Heart left ventricle (tissue), 16 donors: ENCODE measurements around the gene CISH. TPM values are rescaled to one million over a fixed set of nuclear protein-coding genes. Genes with fewer than 3 reads are reported as not detected.
A peak's percentile ranks its signal among the peaks of the same experiment; 100 is the strongest.

Source experiments
- ATAC-seq, 4 donors: fragments of 200-7000 bp; cut with Tn5 transposase; one replicate each; pipeline ENCODE4 v1.9.1; 2020 to 2022; ENCODE audit warnings: moderate library complexity in 4 of 4, mild to moderate bottlenecking in 3 of 4, moderate number of reproducible peaks in 1 of 4
- DNase-seq, 5 donors: peaks; one replicate each; pipeline ENCODE4 v3.0.0-alpha.2; 2020
- H3K27ac ChIP-seq, 12 donors: fragments of 200-600 bp; sonication (generic) in 4 of 12; one replicate each; pipeline versions ENCODE4 v1.5.0 to v1.8.0; 2016 to 2022; ENCODE audit warnings: mild to moderate bottlenecking in 2 of 12
- H3K27me3 ChIP-seq, 9 donors: fragments of 200-600 bp; sonication (generic) in 2 of 9; one replicate each; pipeline versions ENCODE4 v1.5.1 to v1.8.0; 2016 to 2022; ENCODE audit warnings: mild to moderate bottlenecking in 3 of 9
- H3K36me3 ChIP-seq, 9 donors: fragments of 200-600 bp; sonication (generic) in 2 of 9; one replicate each; pipeline versions ENCODE4 v1.5.0 to v1.8.0; 2018 to 2022; ENCODE audit warnings: mild to moderate bottlenecking in 2 of 9
- H3K4me1 ChIP-seq, 12 donors: fragments of 200-600 bp; sonication (generic) in 4 of 12; one replicate each; pipeline versions ENCODE4 v1.5.0 to v1.8.0; 2016 to 2022; ENCODE audit warnings: mild to moderate bottlenecking in 3 of 12
- H3K4me3 ChIP-seq, 12 donors: fragments of 200-600 bp; sonication (generic) in 4 of 12; one replicate each; pipeline versions ENCODE4 v1.5.0 to v1.8.0; 2017 to 2022; ENCODE audit warnings: mild to moderate bottlenecking in 9 of 12, moderate library complexity in 4 of 12
- H3K9me3 ChIP-seq, 12 donors: fragments of 200-600 bp; sonication (generic) in 4 of 12; one replicate each; pipeline versions ENCODE4 v1.5.0 to v1.8.0; 2016 to 2022; ENCODE audit warnings: mild to moderate bottlenecking in 1 of 12
- POLR2A ChIP-seq, 2 donors: fragments of 450-650 bp; IDR thresholded peaks; one replicate each; pipeline ENCODE4 v1.6.1; 2017; ENCODE audit warnings: antibody characterized with exemption in 2 of 2, mild to moderate bottlenecking in 2 of 2, moderate library complexity in 2 of 2
- WGBS, 4 donors: extraction: QIAGEN DNeasy Blood & Tissue Kit in 2 of 4; methylation state at CpG; one replicate each; pipeline versions ENCODE4 v1.1.5 to v1.1.7; 2013 to 2018; 5-methylcytosine and 5-hydroxymethylcytosine counted together
- intact Hi-C, 10 donors: fragments of 100-400 bp; cut with DNase I; formaldehyde crosslinking; loops; one replicate each; pipeline versions ENCODE4 v1.11.1 to v1.14.2; 2022
- polyA plus RNA-seq, 2 donors: library from polyadenylated mRNA; stranded (reverse); fragments of 200-250 nt; gene quantifications; one replicate each; pipeline ENCODE4 v1.2.3, GENCODE V29; 2013
- total RNA-seq, 9 donors: library from RNA; depleted of rRNA in 2 of 9; stranded (reverse); fragments of >200 nt in 2 of 9; fragmentation: NEBNext Ultra II Directional in 3 of 9; extraction: Animal tissue kit (Norgen Biotek cat#: 25700) in 3 of 9; gene quantifications; one replicate each; pipeline versions ENCODE4 v1.1.0 to v1.2.4, GENCODE V29; 2016 to 2023
- TF ChIP-seq, protein P1 (sequence below), 12 donors: fragments of 200-600 bp; sonication (generic) in 4 of 12; IDR thresholded peaks; one replicate each; pipeline versions ENCODE4 v1.5.0 to v1.8.0; 2018 to 2022; ENCODE audit warnings: antibody characterized with exemption in 12 of 12, mild to moderate bottlenecking in 5 of 12
- donor health status: ischemic (EF 13 %, LVEDD 7.1; RV severe dilation, severe dysfunction).
- donor health status: healthy with polysubstance abuse.
- donor health status: DM: no; HTN: yes; CAD: no.
- donor health status: DM: no; HTN: no; CAD: no.
- donor health status: ischemic (EF 25% LVEDD 6.9; RV normal size, moderate dysfunction).
- donor health status: ischemic (EF 25% LVEDD 5.7; RV mildly dilated, moderate dysfunction).
- donor health status: healthy.
- donor health status: DM: yes; HTN: yes; CAD: no.
- donor health status: ischemic (EF 35%, LVEDD 5.7; RV mildly dilated, moderate dysfunction).
- donor health status: nonischemic (EF 11% LVEDD 7.7; RV severe dilation, severe dysfunction).
- donor health status: DM: yes; HTN: yes; CAD: no.
- donor health status: PGD.
- donor health status: ischemic (EF 29% LVEDD 5.4; RV normal size, mild dysfunction).
- donor health status: nonischemic (EF 23%, LVEDD 6.1; RV moderate dilation, normal function).

CISH gene
- total and polyA plus RNA-seq, 11 donors = 6.9 to 57.0 (median 20.3) TPM

DNA sequence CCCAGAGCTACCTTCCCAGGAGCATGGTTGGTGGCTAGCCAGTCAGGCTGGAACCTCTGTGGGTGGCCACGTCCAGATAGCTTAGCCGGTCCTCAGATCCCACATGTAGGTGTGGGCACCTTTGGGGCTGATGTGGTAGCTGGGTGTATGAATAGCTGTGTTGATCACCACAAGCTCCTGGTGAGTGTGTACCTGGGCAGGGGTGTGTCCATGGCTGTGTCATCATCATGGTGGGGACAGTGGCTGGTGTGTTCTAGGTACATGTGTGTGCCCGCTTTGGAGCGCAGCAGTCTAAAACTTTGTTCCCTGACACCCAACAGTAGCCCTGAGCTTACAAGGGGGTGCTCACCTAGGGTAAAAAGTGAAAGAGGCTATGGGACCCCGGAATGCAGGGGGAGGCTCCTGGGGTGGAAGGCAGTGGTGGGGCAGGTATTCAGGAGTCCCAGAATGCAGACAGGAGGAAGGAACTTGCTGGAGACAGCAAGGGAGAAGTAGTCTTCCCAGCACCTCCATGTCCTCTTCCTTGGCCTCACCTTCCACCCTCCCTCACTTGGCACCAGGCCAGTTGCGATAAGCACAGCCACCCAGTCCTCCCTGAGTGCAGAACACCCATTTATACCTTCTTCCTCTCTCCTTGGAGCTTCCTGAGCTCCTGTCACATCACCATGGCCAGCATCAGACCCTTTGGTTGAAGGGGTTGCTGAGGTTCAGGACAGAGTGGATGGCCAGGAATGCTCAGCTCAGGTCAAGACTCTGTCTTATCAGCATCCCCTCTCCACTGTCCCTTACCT, 1.2 kb downstream of the CISH start:
- H3K9me3 ChIP-seq = no peaks in the 10 kb centered on the region
- no peaks in the 10 kb centered on the region for H3K27me3 ChIP-seq
- peaks cover 0 to 46% (median 23%) of the 10 kb centered on the region in 9 donors for H3K36me3 ChIP-seq
- peak overlapping the region; percentile 56 to 95 (median 80) for H3K4me3 ChIP-seq
- peaks cover 5 to 82% (median 70%) of the 10 kb centered on the region in 12 donors for H3K4me1 ChIP-seq
- ATAC-seq (no peak), DNase-seq (peak in 3 of 5 donors; percentile 36 to 60 (median 39))
- peak overlapping the region in 11 of 12 donors; percentile 77 to 100 (median 93) for H3K27ac ChIP-seq
- WGBS, 4 donors = 61 to 68% (median 66%) methylated on average over 6 of the region's 6 CpGs
- TF ChIP-seq, protein P1, sequence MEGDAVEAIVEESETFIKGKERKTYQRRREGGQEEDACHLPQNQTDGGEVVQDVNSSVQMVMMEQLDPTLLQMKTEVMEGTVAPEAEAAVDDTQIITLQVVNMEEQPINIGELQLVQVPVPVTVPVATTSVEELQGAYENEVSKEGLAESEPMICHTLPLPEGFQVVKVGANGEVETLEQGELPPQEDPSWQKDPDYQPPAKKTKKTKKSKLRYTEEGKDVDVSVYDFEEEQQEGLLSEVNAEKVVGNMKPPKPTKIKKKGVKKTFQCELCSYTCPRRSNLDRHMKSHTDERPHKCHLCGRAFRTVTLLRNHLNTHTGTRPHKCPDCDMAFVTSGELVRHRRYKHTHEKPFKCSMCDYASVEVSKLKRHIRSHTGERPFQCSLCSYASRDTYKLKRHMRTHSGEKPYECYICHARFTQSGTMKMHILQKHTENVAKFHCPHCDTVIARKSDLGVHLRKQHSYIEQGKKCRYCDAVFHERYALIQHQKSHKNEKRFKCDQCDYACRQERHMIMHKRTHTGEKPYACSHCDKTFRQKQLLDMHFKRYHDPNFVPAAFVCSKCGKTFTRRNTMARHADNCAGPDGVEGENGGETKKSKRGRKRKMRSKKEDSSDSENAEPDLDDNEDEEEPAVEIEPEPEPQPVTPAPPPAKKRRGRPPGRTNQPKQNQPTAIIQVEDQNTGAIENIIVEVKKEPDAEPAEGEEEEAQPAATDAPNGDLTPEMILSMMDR (IDR thresholded peaks at IDR 0.05) = no peak
- TF ChIP-seq POLR2A (IDR thresholded peaks at IDR 0.05) = no peak
- intact Hi-C loops = loop anchor here in 6 of 10 donors (5.0 to 10.0 kb wide), 10 partner anchors 93 to 1074 kb away; partner anchors contain the start of genes ZMYND10 (in 2 of the 6), CYB561D2 (in 1 of the 6), NPRL2 (in 1 of the 6) and TMEM115 (in 1 of the 6)

GRCh38 chr3:50609763-50610085, 1.9 kb downstream of the CISH start:
- Histone ChIP-seq H3K27ac (peak overlapping the region in 8 of 12 donors; percentile 82 to 100 (median 98)), H3K4me1 (peaks cover 5 to 88% (median 77%) of the 10 kb centered on the region in 12 donors), H3K4me3 (peak overlapping the region in 10 of 12 donors; percentile 61 to 95 (median 82)), H3K27me3 (no peaks in the 10 kb centered on the region), H3K9me3 (no peaks in the 10 kb centered on the region), H3K36me3 (peaks cover 0 to 53% (median 25%) of the 10 kb centered on the region in 9 donors)
- WGBS, 4 donors = 78 to 100% (median 90%) methylated on average over 3 of the region's 3 CpGs
- TF ChIP-seq, protein P1 (IDR thresholded peaks at IDR 0.05) = no peak
- TF ChIP-seq POLR2A (IDR thresholded peaks at IDR 0.05) = no peak
- DNase-seq (no peak), ATAC-seq (no peak)
- intact Hi-C loops = loop anchor here in 6 of 10 donors (5.0 to 10.0 kb wide), 10 partner anchors 92 to 1075 kb away; partner anchors contain the start of genes ZMYND10 (in 2 of the 6), CYB561D2 (in 1 of the 6), NPRL2 (in 1 of the 6) and TMEM115 (in 1 of the 6)

DNA sequence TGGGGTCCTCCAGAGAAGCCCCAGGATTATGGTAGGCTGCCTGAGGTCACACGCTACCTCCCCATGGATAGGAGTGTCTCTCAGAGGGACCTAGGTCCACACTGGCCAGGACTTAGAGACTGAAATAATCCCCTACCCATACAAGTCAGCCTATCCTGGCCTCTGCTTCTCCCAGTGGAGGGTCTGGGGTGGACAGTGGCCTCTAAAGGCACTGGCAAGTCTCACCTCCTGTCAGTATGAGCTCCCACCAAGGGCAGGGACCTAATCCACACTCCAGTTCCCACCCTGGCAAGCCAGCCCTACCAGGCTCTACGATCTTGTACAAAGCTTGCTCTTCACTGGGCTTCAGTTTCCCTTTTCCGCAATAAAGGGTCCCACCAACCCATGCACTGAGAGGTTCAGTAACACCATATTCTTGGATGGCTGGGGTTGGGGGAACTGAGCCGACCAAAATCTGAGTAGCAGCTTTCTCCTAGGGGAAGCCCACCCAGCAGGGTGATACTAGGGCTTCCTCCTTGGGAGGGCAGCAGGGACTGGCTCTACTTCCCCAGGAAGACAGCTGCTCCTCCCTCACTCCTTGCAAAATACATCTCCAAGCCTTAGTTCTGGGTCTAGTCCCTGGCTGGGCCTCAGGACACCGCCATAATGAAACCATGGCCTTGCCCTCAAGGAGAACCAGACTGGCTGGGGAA, 2.4 kb downstream of the CISH start:
- WGBS, 4 donors = 76 to 82% (median 79%) methylated on average over 5 of the region's 5 CpGs
- ATAC-seq (no peak), DNase-seq (no peak)
- peaks cover 5 to 93% (median 81%) of the 10 kb centered on the region in 12 donors for H3K4me1 ChIP-seq
- H3K27me3 ChIP-seq = no peaks in the 10 kb centered on the region
- H3K9me3 ChIP-seq = no peaks in the 10 kb centered on the region
- peak overlapping the region in 9 of 12 donors; percentile 63 to 95 (median 82) for H3K4me3 ChIP-seq
- TF ChIP-seq, protein P1 (IDR thresholded peaks at IDR 0.05) = no peak
- TF ChIP-seq POLR2A (IDR thresholded peaks at IDR 0.05) = no peak
- H3K36me3 ChIP-seq = peaks cover 0 to 58% (median 25%) of the 10 kb centered on the region in 9 donors
- intact Hi-C loops = no loop called here
- H3K27ac ChIP-seq = peak overlapping the region in 8 of 12 donors; percentile 82 to 100 (median 98)
